GM19372 (cell line): ENCODE results near the gene CTNNA2.

ENCODE experiments used
- ATAC-seq: cut with Tn5 transposase; IDR thresholded peaks from one replicate; pipeline ENCODE4 v1.9.1; 2021; ENCODE audit warnings: mild to moderate bottlenecking, low read depth, moderate library complexity; ENCODE audit not compliant: unreplicated experiment

Gene CTNNA2

DNA sequence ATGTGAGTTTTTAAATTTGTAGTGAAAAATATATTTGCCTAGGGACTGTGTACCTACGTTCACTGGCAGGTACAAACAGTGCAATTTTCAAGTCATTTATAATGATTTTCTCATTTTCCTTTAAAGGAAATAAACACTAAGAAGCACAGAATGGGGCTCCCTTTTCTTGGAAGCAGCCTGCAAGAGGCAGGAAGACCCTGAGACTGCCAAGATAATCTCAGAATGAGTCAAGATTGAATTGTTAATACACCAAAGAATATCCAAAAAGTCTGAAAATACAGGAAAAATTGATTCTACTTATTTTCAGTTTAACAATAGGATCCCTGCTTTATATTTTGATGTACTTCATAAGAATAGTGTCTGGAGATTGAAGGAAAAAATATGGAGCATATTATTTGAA is 331.2 kb downstream of the CTNNA2 start:
- no peak for ATAC-seq

DNA sequence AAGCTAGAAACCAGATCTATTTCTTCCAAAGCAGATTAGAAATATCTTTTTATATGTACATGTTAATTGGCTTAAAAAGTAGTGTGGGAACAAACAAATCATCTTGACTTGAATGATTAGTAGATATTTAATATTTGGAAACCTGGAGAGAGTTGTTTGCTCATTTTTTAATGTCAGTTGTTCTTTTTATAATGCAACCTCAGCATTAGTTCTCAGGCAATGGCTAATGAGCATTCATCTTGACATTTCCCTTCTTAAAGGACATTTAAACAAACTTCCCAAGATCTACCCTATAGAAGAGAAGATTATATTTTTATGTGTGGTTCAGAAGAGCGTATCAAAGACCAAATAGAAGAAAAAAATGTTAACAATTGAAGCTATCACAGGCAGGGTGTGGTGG is 334.0 kb downstream of the CTNNA2 start:
- ATAC-seq: no peak

DNA sequence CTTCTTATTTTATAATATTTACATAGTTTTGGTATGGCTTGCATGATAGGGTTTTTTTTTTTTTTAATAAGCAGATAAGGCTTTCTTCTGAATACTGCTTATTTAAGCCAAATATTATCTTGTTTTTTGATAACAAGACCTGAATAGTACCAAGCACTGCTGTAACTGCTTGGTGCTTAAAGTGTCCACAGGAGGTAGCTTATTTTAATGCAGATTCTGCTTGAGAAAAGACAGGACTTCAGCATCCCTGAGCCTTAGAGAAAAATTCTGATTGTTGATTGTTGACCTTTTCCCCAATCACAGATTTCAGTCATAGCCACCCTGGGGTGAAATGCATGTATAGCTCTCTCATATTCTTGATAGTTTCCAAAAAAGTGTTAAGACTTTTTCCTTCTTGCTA is 336.4 kb downstream of the CTNNA2 start:
- no peak for ATAC-seq

DNA sequence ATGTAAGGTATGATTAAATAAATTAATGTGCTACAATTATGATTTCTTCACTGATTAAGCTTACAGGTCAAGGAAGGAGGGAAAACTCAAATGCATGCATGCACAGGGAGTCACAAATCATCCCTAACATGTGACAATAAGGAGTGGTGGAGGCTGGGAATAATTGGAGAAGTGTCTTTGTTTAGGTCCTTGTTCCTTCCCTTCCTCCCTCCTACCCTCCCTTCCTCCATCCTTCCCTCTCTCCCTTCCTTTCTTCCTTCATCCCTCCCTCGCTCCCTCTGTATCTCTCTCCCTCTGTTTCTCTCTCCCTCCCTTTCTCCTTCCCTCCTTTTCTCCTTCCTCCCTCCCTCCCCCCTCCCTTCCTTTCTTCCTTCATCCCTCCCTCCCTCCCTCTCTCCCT is 337.1 kb downstream of the CTNNA2 start:
- no peak for ATAC-seq

DNA sequence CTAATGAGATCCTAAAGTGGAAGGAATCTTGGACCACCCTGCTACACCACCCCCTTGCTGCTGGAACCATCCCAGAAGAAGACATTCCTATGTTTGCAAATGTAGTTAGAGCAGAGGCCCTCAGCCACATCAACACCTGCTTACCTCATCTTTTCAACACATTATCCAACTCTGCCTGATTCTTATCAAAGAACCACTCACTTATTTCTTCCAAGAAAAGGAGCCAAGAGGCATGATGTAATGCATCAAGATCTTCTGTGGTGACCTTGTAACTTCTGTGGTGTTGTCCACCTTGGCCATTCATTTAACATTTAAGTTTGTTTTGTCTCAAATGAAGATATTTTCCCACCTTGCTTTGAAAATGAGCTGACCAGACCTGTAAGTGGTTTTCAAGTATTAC is 338.1 kb downstream of the CTNNA2 start:
- no peak for ATAC-seq

DNA sequence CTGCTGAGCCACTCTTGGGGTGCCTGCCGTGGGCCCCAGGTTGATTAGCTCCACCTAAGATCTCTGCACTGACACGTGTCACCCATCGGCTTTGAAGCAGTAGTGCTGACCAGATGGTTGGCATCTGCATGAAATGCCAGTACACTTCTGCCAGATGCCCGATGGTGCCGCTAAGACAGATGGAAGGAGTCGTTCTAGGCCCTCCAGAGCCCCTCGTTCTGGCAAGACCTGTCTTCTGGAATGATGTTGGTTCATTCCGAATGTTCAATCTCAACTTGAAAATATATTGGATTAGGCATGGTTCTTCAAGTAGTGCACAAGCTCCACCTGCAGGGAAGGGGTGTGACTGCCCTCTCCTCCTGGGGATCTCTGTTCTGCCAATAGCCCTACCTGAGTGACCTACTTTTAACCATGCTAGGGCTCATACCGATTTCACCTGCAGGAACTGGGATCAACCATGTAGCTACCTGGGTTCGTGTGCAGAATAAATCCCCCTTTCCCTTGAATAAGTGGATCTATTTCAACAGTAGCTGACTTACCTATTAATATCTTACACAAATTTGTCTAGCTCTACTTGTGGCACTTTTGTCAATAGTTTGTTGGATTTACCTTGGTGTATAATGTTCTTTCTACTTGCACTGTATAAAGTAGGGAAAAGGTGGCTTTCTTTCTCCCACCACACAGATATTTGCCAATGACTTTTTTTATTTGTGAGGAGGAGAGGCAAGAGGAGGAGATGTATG is 342.6 kb downstream of the CTNNA2 start:
- no peak for ATAC-seq

DNA sequence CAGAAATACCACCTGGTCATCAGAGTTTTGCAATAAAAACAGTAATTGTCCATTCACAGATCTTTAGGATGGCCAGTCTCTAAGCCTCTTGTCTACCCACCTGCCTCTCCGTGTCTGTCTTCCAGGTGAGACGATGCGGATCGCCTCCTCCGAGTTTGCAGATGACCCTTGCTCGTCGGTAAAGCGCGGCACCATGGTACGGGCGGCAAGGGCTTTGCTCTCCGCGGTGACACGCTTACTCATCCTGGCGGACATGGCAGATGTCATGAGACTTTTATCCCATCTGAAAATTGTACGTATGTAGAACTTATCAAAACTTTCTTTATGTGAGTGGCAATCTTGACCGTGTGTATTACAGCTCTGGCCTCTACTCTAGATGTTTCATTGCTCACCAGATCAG is 345.0 kb downstream of the CTNNA2 start:
- no peak for ATAC-seq

DNA sequence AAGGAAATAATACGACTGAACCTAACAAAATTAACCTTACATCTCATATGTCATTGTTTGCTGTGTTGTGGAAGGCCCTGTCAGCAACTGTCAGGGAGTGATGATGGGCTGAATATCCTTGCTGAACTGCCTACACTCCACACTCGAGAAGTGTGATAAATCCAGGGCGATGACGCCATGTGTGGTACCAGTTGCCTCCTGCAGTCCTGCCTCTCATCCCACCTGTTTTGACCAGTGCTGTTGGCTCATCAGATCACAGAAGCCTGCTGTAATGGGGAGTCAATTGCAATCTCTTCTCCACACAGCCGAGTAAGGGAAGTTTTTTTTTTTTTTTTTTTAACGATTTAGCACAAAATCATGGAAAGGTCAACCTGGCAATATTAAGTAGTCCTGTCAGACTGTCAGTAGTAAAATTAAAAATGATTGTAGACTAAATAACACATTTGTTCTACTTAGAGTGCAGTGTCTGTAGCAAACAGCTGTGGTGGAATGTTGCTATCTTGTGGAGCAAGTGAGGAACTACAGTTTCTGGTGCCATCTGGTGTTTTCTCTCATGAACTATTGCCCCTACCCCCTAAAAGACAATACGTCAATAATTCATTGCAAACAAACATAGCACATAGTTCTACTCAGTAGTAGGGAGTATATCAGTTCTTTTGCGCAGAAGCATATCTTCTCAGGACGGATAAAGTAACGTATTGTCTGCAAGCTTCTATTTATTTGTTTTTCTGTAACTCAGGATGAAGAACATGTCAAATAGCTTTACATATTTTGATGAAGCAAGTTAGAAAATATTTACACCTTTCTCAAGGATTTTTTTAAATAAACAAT is 347.6 kb downstream of the CTNNA2 start:
- ATAC-seq: no peak

DNA sequence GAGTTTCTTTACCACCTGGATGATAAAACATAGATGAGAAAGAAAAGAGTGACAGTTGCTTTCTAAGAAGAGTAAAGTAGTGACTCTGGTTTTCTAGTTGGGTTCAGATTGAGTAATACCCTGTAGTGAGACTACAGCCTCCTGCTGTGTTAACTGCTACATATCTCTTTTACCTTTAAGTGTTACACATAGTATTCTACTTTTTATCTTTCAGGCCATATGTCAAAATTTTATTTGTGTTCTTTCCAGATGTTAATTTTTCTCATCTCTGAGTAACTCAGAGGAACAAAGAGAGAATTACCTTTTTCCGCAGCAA is 348.2 kb downstream of the CTNNA2 start:
- no peak for ATAC-seq

DNA sequence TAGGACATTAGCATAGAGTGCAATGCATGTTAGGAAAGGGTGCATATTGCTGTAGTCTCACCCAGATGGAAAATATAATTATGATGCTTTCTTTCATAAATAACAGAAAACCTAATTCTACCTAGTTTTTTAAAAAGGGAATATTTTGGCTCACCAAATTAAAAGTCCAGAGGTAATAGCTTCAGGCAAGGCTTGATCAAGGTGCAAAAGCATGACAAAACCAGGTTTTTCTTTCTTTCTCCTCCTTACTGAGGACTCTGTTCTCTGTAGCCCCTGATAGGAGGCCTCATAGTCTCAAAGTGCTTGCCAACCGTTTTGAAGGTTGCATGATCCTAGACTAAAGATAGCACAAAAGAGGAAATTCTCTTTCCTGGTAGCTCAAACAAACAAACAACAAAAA is 349.9 kb downstream of the CTNNA2 start:
- ATAC-seq: no peak

DNA sequence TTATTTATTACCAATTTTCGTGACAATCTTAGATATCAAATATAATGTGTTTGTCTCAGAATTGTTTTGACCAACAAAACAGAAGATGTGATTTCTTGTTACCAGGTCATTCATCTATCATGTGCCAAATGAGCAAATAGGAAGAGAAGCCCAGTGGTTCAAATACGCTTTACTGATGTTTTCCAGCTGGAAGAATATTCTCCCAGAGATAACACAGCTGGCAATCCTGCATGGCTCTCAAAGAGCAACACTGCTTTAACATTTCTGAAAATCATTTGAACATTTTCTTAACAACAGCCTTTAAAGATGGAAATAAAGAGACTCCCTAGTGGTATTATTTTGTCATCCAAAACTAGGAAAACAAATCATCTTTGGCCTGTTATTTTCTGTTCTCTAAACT is 359.8 kb downstream of the CTNNA2 start:
- ATAC-seq: no peak

DNA sequence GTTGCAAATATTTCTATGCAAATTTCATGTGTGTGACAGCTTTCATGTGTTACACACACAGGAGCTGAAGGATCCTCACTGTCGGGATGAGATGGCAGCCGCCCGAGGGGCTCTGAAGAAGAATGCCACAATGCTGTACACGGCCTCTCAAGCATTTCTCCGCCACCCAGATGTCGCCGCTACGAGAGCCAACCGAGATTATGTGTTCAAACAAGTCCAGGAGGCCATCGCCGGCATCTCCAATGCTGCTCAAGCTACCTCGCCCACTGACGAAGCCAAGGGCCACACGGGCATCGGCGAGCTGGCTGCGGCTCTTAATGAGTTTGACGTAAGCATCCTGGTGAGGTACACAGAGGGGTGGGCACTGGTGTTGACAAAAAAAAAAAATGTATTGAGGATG is 361.2 kb downstream of the CTNNA2 start:
- ATAC-seq: no peak

DNA sequence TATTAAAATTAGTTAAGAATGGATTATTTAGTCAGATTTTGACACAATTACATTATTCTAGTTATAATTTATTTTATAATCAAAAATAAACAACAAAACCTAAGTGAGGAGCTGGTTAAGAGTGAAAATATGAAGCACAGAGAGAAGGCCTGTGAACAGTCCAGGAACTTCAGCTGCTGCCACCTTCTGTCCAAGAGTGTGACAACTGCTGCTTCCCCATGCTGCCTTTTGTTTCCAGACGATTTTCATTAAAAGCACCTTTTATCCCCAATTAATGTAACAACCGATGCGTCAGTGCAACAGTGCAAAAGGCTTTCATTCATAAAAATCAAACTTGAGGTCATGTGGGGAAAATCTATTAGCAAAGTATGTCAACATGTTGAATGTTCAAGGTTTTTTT is 363.6 kb downstream of the CTNNA2 start:
- no peak for ATAC-seq

DNA sequence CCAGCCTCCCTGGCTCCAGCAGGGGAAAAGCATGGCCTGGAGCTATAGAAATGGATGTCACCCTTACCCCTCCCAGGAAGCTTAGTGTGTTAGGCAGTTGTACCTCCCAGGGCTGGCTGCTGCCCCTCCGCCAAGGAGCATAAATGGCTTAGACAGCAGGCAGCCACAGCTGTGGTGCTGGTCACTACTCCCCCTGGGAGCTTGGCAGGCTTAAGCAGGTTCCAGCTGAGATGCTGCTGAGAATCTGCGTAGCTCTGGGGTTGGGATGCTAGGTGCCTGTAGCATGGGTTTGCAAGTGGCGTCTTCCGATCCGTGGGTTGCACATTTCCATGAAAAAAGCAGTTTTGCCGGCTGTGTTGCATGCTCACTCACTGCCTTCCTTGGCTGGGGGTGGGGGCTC is 369.7 kb downstream of the CTNNA2 start:
- ATAC-seq: no peak

DNA sequence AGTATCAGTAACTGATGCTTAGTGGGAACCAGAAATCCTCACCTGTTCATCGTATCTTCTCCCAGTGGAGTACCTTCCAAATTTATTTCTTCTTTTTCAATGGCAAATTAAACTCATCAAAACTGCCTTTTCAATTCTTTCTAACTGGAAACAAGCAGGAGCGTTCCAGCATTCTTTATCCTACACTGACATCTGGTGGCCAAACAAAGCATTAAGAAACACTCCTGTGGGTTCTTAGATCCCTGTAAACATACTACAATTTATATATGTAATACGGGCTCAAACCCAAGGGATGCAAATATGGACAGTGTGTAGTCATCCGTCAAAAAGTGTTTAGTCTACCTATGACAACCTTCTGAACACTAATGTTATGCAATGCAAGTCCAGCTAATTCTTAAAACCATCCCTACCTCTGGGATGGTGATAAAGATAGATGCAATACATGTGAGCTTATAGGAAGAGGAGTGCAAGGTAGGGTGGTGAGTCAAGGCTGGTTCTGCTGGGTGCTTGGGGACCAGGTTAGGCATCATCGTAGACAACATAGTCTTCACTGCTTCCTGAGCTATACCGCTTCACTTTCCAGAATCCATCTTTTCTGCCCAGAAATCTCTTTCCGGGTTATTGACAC is 375.0 kb downstream of the CTNNA2 start:
- ATAC-seq: peak; percentile 84

DNA sequence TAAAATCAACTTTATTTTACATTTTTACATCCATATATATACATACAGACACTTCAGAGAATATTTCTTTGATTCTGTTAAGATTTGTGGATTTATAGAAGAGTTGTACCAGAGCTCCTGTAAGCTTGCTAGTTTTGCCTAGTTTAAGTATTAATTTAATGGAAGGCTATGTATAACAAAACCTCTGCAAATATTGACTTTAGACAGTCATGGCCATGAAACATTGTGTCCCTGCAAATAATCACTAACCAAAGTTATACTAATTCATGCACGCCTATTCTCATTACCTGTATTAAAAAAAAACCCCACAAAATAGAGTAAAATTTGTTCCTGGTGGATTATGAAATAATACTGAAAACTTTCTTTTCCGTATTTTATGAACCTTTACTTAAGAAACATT is 379.3 kb downstream of the CTNNA2 start:
- ATAC-seq: no peak

DNA sequence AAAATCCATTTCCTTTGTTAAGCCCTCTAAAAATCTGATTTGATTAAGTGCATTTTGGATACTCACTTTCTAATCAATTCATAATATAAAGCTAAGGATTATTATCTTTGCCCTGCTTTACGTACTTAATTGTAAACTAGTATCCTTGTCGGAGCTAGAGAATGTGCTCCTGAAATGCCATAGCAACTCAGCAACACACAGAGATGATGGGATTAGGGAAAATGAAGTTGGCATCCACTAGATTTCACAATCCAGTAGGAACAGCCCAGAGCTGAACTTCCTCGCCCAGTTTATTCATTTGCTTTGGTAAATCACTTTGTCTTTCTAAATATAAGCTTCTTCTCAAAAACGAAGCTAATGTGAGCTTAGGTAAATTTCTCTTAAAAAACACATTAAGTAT is 386.3 kb downstream of the CTNNA2 start:
- ATAC-seq: no peak

DNA sequence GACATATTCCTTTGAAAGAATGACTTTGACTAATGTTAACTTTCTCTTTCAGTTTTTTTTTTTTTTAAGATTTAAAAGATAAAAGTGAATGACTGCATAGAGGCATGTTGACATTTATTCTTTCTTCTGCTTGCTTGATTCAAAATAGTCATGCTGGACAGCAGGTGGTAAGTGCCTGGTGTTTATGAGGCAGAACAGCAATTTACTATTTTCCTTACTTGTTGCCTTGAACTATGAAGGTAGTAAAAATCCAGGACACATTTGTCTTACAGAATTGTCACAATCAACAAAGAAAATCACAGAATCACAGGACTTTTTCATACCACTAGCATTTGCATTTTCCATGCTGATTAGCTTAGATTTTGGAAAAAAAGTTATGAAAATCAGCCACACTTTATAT is 388.3 kb downstream of the CTNNA2 start:
- ATAC-seq: no peak

DNA sequence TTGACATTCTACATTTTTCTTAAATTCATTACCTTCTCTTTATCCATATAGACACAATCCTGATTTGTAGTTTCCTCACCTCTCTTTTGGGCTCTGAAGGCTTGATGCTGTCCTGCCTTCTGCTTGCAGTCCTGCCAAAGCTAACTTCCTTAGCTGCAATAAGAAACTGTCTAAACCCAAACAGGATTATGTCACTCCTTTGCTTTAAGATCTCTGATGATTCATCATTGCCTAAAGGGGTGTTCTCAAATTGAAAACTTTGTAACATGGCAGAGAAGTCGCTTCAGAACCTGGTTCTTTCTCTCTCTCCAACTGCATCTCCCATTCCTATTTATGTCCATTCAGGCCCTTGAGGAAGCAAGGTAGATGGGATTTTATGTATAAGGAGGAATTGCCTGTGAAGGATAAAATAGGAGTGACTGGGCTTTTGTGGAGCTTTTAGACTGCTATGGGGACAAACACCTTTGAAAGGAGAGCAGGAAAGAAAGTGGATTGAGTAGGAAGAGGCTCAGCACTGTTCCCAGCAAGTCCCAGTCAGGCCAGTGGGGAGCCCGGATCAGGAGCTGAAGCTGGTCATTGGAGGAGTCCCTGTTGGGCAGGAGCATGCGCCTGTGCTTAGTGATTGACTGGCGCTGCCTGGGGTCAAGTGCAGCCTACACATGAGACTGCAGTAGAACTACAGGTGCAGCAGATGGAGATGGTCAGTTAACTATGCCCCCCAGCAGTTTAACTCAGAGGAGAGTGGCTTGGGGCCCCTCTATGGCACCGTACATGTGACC is 390.6 kb downstream of the CTNNA2 start:
- ATAC-seq: no peak

DNA sequence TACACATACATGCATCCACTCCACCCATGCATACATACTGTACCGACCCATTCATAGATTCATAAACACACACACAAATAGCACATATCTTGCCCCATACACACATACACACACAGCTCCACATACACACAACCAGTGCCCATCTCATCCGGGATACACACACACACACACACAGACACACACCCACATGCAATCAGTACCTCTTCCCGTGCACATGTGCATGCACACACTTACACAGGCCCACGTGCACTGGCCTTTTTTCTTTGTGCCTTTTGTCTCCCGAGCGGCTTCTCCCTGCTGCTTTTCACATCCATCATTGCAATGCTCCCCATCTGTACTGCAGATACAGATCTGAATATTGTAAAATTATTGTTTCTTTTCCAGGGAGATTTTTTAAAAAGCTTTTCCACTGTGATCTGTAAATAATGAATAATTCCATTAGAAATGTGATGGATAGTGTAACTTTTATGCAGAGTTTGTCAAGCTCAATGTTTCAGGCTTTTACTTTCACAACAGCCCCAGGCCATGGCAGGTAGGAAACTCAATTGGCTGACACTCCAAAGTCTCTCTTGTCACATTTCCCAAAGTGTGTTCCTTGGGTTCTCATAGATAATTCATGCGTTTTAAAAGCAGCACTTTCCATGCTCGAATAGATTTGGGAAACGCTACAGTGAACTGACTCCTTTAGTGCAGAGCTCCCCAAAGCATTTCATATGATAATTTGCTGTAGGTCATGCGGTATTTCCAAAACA is 393.5 kb downstream of the CTNNA2 start:
- no peak for ATAC-seq
